ENCODE measurements around the gene RDH14.

The RDH14 gene

GRCh38 chr2:18520451-18521425 is 39.7 kb downstream of the RDH14 start:
- peak; percentile 64 for DNase-seq

DNA sequence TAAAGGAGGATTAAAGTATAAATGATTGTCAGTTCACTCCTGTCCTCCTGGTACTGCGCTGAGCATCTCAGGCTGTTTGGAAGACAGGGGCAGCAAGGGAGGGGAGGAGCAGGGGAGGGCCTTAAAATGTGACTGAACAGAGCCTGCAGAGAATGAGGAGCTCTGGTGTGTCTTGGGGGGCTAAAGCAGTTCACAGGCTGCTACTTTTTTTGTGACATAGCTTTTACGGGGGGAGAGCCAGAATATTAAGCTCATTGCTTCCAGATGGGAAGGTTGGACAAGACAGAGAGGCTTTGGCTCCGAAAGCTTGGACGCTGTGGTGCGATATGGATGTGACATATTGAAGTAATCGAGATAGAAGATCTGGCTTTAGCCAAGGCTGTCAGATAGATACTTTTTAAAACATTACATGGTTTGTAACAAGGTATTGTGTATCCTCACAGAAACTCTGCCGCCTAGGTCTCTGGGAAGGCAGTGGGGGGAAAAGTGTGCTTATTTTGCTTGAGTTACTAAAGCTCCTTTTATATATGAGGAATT is 40.5 kb downstream of the RDH14 start:
- no peak for DNase-seq

- DNase-seq, result no peak
Measured at GRCh38 chr2:18518116-18519111, 42.0 kb downstream of the RDH14 start.

DNA sequence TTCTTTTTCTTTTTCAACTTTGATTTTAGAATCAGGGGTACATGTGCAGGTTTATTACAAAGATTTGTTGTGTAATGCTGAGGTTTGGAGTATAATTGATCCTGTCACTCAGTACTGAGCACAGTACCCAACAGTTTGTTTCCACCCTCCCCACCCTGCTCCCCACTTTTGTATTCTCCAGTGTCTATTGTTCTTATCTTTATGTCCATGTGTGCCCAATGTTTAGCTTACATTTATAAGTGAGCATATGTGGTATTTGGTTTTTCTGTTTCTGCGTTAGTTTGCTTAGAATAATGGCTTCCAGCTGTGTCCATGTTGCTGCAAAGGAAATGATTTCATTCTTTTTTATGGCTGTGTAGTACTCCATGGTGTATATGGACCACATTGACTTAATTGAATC is 43.1 kb downstream of the RDH14 start:
- no peak for DNase-seq

DNA sequence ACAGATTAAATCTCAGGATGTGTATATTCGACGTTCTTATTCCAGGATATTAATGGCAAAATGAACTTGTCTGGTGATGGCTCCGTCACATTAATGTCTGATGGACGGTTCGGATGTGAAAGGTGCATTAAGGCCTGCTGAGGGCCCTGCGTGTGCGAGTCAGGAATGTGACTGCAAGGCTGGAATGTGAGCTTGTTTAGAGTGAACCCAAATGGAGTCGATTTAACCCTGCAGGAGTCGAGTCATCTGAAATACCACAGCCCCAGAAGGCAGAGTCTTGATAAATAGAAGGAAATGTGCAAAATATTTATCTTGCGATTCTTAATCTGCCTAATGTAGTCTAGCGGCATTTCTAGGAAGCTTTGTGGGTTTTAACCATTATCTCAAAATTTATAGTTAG is 44.3 kb downstream of the RDH14 start:
- no peak for DNase-seq

GRCh38 chr2:18514526-18515461 is 45.7 kb downstream of the RDH14 start:
- DNase-seq, result no peak

DNA sequence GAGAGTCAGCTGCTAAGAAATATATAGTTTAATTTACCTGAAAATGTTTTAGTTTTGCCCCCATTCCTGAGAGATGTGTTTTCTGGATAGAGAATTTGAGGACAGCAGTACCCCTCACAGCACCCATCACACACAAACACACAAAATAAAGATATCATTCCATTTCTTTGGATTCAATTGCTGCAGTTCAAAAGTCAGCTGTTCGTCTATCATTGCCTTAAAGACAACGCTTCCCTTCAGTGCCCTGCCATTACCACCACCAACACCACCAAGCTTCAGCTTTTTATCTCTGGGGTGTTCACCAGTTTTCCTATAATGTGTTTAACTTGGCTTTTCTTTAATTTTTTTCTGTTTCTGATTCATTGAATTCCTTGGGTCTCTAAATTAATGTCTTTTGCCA is 49.7 kb downstream of the RDH14 start:
- DNase-seq, result no peak

- DNase-seq, result peak; percentile 2
Measured at GRCh38 chr2:18506883-18507509, 53.5 kb downstream of the RDH14 start.

DNA sequence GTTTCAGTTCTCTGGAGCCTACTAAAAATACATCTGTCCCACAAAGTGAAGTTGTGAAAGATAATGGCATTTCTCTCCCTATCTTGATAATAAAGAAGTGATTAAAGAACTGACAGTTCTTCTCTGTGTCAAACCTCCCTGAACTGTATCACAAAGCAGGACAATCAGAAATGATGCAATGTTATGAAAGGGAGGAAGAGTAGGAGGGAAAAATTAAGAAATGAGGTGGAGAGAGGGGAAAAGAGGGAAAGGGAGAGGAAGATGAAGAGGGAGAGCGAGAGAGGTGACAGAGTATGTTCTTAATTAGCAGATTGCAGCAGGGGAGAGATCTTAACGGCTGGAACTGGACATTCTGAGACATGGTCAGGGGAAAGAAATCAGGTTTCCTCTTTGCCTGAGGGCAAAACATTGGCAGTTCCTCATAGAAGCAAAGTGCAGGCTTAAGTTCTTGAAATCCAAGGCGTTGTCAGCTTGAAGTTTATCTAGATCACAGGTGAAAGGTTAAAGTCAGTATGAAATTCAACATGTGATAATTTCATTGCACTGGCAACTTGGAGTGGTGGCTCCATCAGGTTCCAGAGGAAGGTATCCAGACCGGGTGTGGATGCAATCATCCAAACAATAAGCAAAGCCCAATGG is 54.6 kb downstream of the RDH14 start:
- DNase-seq, result no peak

Measured in activated CD4-positive, alpha-beta T cell treated with anti-CD3 and anti-CD28 coated beads, Interleukin-10, Interleukin-2, amounts not matched to agents 100 ng/mL and 50 ng/mL, durations not matched to agents 16 hours and 8 hours (primary cell).